GM21825 (cell line): ENCODE results near the gene CHDH.

Source experiments
- ATAC-seq: cut with Tn5 transposase; IDR thresholded peaks from one replicate; pipeline ENCODE4 v1.9.1; 2021; ENCODE audit warnings: mild to moderate bottlenecking, moderate library complexity; ENCODE audit not compliant: unreplicated experiment

CHDH gene

DNA sequence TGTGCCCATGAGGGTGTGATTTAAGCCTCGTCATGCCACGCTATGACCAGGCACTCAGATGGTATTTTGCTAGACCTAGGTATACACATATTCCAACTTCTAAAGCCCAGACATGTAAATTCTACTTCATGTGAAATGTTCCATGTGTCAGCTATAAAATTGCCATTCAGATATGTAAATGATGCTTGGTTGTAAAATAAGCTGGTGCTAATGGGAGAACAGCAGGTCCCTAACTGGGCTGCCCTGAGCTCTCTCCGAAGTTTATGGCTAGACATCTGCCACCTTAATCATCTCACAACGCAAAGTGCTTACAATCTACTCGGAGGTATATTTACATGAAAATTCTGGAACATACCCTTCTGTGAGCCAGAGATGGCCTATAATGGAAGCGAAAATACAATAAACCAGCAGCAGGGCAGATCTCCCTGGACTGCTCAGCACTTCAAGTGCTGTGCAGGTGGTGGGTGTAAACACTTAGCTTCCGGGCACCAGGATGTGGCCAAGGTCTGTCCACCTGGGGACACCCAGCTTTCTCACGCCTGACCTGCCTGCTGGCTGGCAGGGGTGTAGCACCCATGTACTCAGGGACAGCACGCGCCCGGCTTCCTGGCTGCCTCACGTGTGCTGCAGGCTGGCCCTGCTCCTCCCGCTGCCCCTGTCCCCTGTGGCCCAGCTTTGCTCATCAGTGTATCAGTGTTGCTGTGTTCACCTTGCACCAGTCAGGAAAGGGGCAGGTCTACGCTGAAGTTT is 82.0 kb downstream of the CHDH start:
- no peak for ATAC-seq

DNA sequence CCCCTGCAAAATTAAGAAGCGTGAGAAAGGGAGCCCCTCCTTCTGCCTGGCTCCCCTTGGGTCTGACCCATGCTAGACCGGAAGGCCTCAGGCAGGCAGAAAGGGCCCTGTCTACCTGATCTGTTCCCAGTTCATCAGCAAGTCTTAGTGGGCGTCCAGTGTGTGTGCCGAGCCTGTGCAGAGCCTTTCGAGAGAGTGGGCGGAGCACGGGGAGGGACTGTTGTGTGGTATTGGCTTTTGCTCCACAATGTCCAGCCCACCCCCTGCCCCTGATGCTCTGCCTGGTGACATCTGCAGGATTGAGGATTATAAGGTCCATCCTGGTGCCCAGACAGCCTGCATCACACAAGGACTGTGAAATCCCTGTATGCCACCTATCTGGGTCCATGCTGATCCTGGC is 82.9 kb downstream of the CHDH start:
- no peak for ATAC-seq
